Measurements from ENCODE around the gene PPP2R2C.
A peak's percentile ranks its signal among the peaks of the same experiment; 100 is the strongest.

The PPP2R2C gene

DNA sequence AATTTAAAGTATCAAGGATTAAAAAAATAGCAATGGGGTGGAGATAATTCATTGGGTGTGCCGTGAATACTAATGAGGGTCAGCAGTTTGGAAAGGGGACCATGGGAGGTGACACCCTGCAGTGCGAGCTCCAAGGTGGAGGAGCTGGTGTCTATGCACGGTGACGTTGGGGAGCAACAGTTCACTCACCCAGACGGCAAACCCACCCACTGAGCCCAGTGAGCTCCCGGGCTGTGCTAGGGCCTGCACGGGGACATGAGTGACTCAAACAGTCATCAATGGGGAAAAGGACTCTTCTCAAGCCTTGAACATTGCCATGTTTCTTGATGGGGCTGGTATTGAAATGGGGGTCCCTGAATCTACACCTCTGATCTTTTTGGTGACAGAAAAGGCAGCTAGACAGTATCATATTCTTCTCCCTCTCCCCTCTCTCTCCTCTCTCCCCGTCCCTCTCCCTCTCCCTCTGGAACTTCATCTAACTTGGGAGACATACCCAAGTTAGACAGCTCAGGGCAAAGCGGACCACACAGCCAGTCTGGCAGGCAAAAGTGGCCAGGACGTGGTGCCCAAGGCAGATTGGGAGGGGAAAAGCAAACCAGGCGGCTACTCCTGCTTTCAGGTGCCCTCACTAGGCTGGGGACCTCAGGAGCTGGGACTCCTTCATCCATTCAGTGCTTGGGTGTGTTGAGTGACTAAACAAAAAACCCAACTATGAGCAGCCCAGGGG, 26.3 kb upstream of the PPP2R2C start:
- H3K9ac ChIP-seq (ENCODE audit: low read depth, low read length, poor library complexity), result no peak overlapping the region
- H3K27me3 ChIP-seq (ENCODE audit: control insufficient read depth in 3 of 3, insufficient read depth in 3 of 3, low read depth in 1 of 3, low read length in 3 of 3), result peaks cover 0 to 29% (median 0%) of the 10 kb centered on the region in 3 experiments
- no peaks in the 10 kb centered on the region for H3K36me3 ChIP-seq (replicated peaks in 1 of 2; ENCODE audit: control insufficient read depth in 2 of 2, insufficient read depth in 2 of 2, low read length in 2 of 2)
- H3K9me3 ChIP-seq (replicated peaks in 1 of 2; ENCODE audit: control insufficient read depth in 2 of 2, insufficient read depth in 1 of 2, low read depth in 1 of 2, low read length in 2 of 2), result no peaks in the 10 kb centered on the region
- H3K4me1 ChIP-seq (ENCODE audit: control insufficient read depth in 2 of 2, insufficient read depth in 1 of 2, low read depth in 1 of 2, low read length in 2 of 2), result peaks cover 3 to 4% of the 10 kb centered on the region in 2 donors
- no peak overlapping the region for H3K4ac ChIP-seq (ENCODE audit: low read length)
- no peak overlapping the region for H3K4me2 ChIP-seq (ENCODE audit: insufficient read depth, low read length, poor library complexity, severe bottlenecking)
- no peak overlapping the region for H3K4me3 ChIP-seq (ENCODE audit: low read length in 2 of 2)
- no peak overlapping the region for H3K27ac ChIP-seq (replicated peaks; ENCODE audit: low read length)
- H4K8ac ChIP-seq (ENCODE audit: low read depth, low read length), result no peak overlapping the region
- no peak overlapping the region for H4K91ac ChIP-seq (ENCODE audit: low read depth, low read length, poor library complexity)
- H3K79me1 ChIP-seq (ENCODE audit: low read depth, low read length), result no peaks in the 10 kb centered on the region
- no peak overlapping the region for H2AFZ ChIP-seq (ENCODE audit: low read length)
- no peak for DNase-seq (ENCODE audit: low spot score)
- peak overlapping the region; percentile 2 for H3K18ac ChIP-seq (ENCODE audit: low read length)
- H3K14ac ChIP-seq (ENCODE audit: low read length), result no peak overlapping the region
- H2BK120ac ChIP-seq (ENCODE audit: low read depth, low read length), result no peak overlapping the region
- H2AK5ac ChIP-seq (ENCODE audit: low read depth, low read length), result no peak overlapping the region
- no CpG with 5 or more reads among the region's 11 CpGs for WGBS, 2 donors (ENCODE audit: extremely low coverage in 2 of 2, insufficient read length in 2 of 2, insufficient replicate concordance in 1 of 2)
- no peak overlapping the region for H2BK15ac ChIP-seq (ENCODE audit: low read length)
- no peak overlapping the region for H2BK12ac ChIP-seq (ENCODE audit: low read length)
- H2BK5ac ChIP-seq (ENCODE audit: low read length), result no peak overlapping the region
- no peak overlapping the region for H3K23ac ChIP-seq (ENCODE audit: low read depth, low read length, poor library complexity)

DNA sequence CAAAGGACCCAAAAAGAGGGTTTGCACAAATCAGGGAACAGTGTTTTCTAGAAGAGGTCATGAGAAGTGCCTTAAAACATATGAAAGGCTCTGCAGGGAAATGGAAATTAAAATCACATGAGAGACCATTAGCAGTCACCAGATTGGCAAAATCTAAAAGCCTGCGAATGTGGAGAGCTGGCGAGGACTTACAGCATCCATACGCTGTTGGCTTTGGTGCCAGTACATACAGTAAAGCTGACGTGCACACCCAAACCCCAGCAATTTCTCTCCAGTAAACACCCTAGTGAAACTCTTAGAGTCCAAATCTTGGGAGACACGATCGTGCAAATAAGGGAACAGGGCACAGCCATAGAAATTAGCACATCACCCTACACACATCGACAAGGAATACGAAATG, 25.4 kb upstream of the PPP2R2C start:
- Histone ChIP-seq H3K4me1 (ENCODE audit: control insufficient read depth in 2 of 2, insufficient read depth in 1 of 2, low read depth in 1 of 2, low read length in 2 of 2) (peaks cover 6 to 8% of the 10 kb centered on the region in 2 donors), H4K91ac (ENCODE audit: low read depth, low read length, poor library complexity) (no peak overlapping the region), H2AK5ac (ENCODE audit: low read depth, low read length) (no peak overlapping the region), H3K4ac (ENCODE audit: low read length) (no peak overlapping the region), H2BK120ac (ENCODE audit: low read depth, low read length) (no peak overlapping the region), H2BK5ac (ENCODE audit: low read length) (no peak overlapping the region), H2BK12ac (ENCODE audit: low read length) (no peak overlapping the region), H3K27me3 (ENCODE audit: control insufficient read depth in 3 of 3, insufficient read depth in 3 of 3, low read depth in 1 of 3, low read length in 3 of 3) (peaks cover 0 to 37% (median 0%) of the 10 kb centered on the region in 3 experiments), H3K79me1 (ENCODE audit: low read depth, low read length) (no peaks in the 10 kb centered on the region), H3K4me2 (ENCODE audit: insufficient read depth, low read length, poor library complexity, severe bottlenecking) (no peak overlapping the region), H2AFZ (ENCODE audit: low read length) (no peak overlapping the region), H3K14ac (ENCODE audit: low read length) (no peak overlapping the region), H3K23ac (ENCODE audit: low read depth, low read length, poor library complexity) (no peak overlapping the region), H3K18ac (ENCODE audit: low read length) (no peak overlapping the region), H3K36me3 (replicated peaks in 1 of 2; ENCODE audit: control insufficient read depth in 2 of 2, insufficient read depth in 2 of 2, low read length in 2 of 2) (no peaks in the 10 kb centered on the region), H3K27ac (replicated peaks; ENCODE audit: low read length) (no peak overlapping the region), H4K8ac (ENCODE audit: low read depth, low read length) (no peak overlapping the region), H3K9me3 (replicated peaks in 1 of 2; ENCODE audit: control insufficient read depth in 2 of 2, insufficient read depth in 1 of 2, low read depth in 1 of 2, low read length in 2 of 2) (no peaks in the 10 kb centered on the region), H2BK15ac (ENCODE audit: low read length) (no peak overlapping the region), H3K9ac (ENCODE audit: low read depth, low read length, poor library complexity) (no peak overlapping the region), H3K4me3 (ENCODE audit: low read length in 2 of 2) (no peak overlapping the region)
- no peak for DNase-seq (ENCODE audit: low spot score)
- no CpG with 5 or more reads among the region's 8 CpGs for WGBS, 2 donors (ENCODE audit: extremely low coverage in 2 of 2, insufficient read length in 2 of 2, insufficient replicate concordance in 1 of 2)

DNA sequence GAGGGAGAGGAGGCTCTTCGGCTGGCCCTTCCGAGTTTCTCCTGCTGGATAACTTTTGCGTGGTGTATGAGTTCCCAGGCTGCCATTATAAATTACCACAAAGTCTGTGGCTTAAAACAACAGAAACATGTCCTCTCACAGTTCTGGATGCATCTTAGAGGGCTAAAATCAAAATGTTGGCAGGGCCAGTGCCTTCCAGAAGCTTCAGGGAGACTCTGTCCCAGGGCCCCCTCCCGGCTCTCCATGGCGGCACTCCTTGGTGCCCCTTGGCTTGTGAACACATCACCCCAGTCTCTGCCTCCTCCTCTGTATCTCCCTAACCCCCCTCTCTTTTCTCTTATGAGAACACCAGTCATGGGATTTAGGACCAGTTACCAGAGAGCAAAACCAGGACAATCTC, 23.3 kb upstream of the PPP2R2C start:
- no peaks in the 10 kb centered on the region for H3K79me1 ChIP-seq (ENCODE audit: low read depth, low read length)
- peaks cover 0 to 41% (median 0%) of the 10 kb centered on the region in 3 experiments for H3K27me3 ChIP-seq (ENCODE audit: control insufficient read depth in 3 of 3, insufficient read depth in 3 of 3, low read depth in 1 of 3, low read length in 3 of 3)
- WGBS, 2 donors (ENCODE audit: extremely low coverage in 2 of 2, insufficient read length in 2 of 2, insufficient replicate concordance in 1 of 2), result no CpG with 5 or more reads among the region's 5 CpGs
- H2BK12ac ChIP-seq (ENCODE audit: low read length), result no peak overlapping the region
- no peak overlapping the region for H3K27ac ChIP-seq (replicated peaks; ENCODE audit: low read length)
- no peak overlapping the region for H3K14ac ChIP-seq (ENCODE audit: low read length)
- H3K9me3 ChIP-seq (replicated peaks in 1 of 2; ENCODE audit: control insufficient read depth in 2 of 2, insufficient read depth in 1 of 2, low read depth in 1 of 2, low read length in 2 of 2), result no peaks in the 10 kb centered on the region
- no peak overlapping the region for H3K18ac ChIP-seq (ENCODE audit: low read length)
- H3K36me3 ChIP-seq (replicated peaks in 1 of 2; ENCODE audit: control insufficient read depth in 2 of 2, insufficient read depth in 2 of 2, low read length in 2 of 2), result no peaks in the 10 kb centered on the region
- no peak overlapping the region for H2BK120ac ChIP-seq (ENCODE audit: low read depth, low read length)
- H4K8ac ChIP-seq (ENCODE audit: low read depth, low read length), result no peak overlapping the region
- no peak overlapping the region for H3K4ac ChIP-seq (ENCODE audit: low read length)
- no peak overlapping the region for H3K9ac ChIP-seq (ENCODE audit: low read depth, low read length, poor library complexity)
- DNase-seq (ENCODE audit: low spot score), result no peak
- H2AFZ ChIP-seq (ENCODE audit: low read length), result no peak overlapping the region
- no peak overlapping the region for H4K91ac ChIP-seq (ENCODE audit: low read depth, low read length, poor library complexity)
- H3K4me1 ChIP-seq (ENCODE audit: control insufficient read depth in 2 of 2, insufficient read depth in 1 of 2, low read depth in 1 of 2, low read length in 2 of 2), result peaks cover 6 to 8% of the 10 kb centered on the region in 2 donors
- H3K4me2 ChIP-seq (ENCODE audit: insufficient read depth, low read length, poor library complexity, severe bottlenecking), result no peak overlapping the region
- no peak overlapping the region for H2BK15ac ChIP-seq (ENCODE audit: low read length)
- H3K4me3 ChIP-seq (ENCODE audit: low read length in 2 of 2), result no peak overlapping the region
- no peak overlapping the region for H2AK5ac ChIP-seq (ENCODE audit: low read depth, low read length)
- H3K23ac ChIP-seq (ENCODE audit: low read depth, low read length, poor library complexity), result no peak overlapping the region
- no peak overlapping the region for H2BK5ac ChIP-seq (ENCODE audit: low read length)

DNA sequence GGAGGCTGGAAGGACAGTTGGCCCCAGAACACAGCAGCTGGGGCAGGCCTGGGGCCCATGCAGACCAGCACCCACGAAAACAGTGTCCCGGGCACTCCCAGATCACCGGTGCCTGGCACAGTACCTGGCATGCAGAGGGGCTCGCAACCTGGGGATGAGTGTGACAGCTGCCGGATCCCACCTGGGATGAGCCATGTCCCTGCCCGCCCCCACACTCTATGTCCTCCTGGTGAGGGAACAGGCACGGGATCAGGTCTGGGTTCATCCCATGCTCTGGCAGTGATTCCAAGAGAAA, 22.8 kb upstream of the PPP2R2C start:
- Histone ChIP-seq H3K36me3 (replicated peaks in 1 of 2; ENCODE audit: control insufficient read depth in 2 of 2, insufficient read depth in 2 of 2, low read length in 2 of 2) (no peaks in the 10 kb centered on the region), H2AFZ (ENCODE audit: low read length) (no peak overlapping the region), H4K91ac (ENCODE audit: low read depth, low read length, poor library complexity) (no peak overlapping the region), H3K4me1 (ENCODE audit: control insufficient read depth in 2 of 2, insufficient read depth in 1 of 2, low read depth in 1 of 2, low read length in 2 of 2) (peaks cover 6 to 8% of the 10 kb centered on the region in 2 donors), H3K4me2 (ENCODE audit: insufficient read depth, low read length, poor library complexity, severe bottlenecking) (no peak overlapping the region), H3K14ac (ENCODE audit: low read length) (no peak overlapping the region), H3K4me3 (ENCODE audit: low read length in 2 of 2) (peak overlapping the region in 1 of 2 donors; percentile 32), H4K8ac (ENCODE audit: low read depth, low read length) (no peak overlapping the region), H3K23ac (ENCODE audit: low read depth, low read length, poor library complexity) (no peak overlapping the region), H2BK5ac (ENCODE audit: low read length) (peak overlapping the region; percentile 3), H3K27ac (replicated peaks; ENCODE audit: low read length) (no peak overlapping the region), H3K9me3 (replicated peaks in 1 of 2; ENCODE audit: control insufficient read depth in 2 of 2, insufficient read depth in 1 of 2, low read depth in 1 of 2, low read length in 2 of 2) (no peaks in the 10 kb centered on the region), H3K79me1 (ENCODE audit: low read depth, low read length) (no peaks in the 10 kb centered on the region), H2BK12ac (ENCODE audit: low read length) (peak overlapping the region; percentile 64), H2AK5ac (ENCODE audit: low read depth, low read length) (peak overlapping the region; percentile 56), H3K9ac (ENCODE audit: low read depth, low read length, poor library complexity) (peak overlapping the region; percentile 56), H3K18ac (ENCODE audit: low read length) (peak overlapping the region; percentile 32), H3K4ac (ENCODE audit: low read length) (no peak overlapping the region), H2BK15ac (ENCODE audit: low read length) (peak overlapping the region; percentile 67), H3K27me3 (ENCODE audit: control insufficient read depth in 3 of 3, insufficient read depth in 3 of 3, low read depth in 1 of 3, low read length in 3 of 3) (peaks cover 0 to 41% (median 0%) of the 10 kb centered on the region in 3 experiments), H2BK120ac (ENCODE audit: low read depth, low read length) (no peak overlapping the region)
- DNase-seq (ENCODE audit: low spot score), result no peak
- WGBS, 2 donors (ENCODE audit: extremely low coverage in 2 of 2, insufficient read length in 2 of 2, insufficient replicate concordance in 1 of 2), result no CpG with 5 or more reads among the region's 7 CpGs

Measured in neuronal stem cell (in vitro differentiated cells).